Duodenal mucosa (tissue), 2 donors: ENCODE data around the gene ARHGAP18.

Experiments
- H3K27ac ChIP-seq: one replicate; pipeline ENCODE4 v1.7.0; 2013; ENCODE audit warnings: low read depth, low read length
- H3K27me3 ChIP-seq, 2 donors: one replicate each; pipeline ENCODE4 v1.7.0; 2013; ENCODE audit warnings: low read length in 2 of 2, control low read depth in 1 of 2; ENCODE audit not compliant: insufficient read depth in 2 of 2, control insufficient read depth in 1 of 2
- H3K36me3 ChIP-seq, 2 donors: one replicate each; pipeline ENCODE4 v1.7.0; 2013; ENCODE audit warnings: low read length in 2 of 2, control low read depth in 1 of 2; ENCODE audit not compliant: insufficient read depth in 2 of 2, control insufficient read depth in 1 of 2
- H3K4me1 ChIP-seq, 2 donors: one replicate each; pipeline ENCODE4 v1.7.0; 2013; ENCODE audit warnings: low read length in 2 of 2, control low read depth in 1 of 2; ENCODE audit not compliant: insufficient read depth in 2 of 2, control insufficient read depth in 1 of 2
- H3K4me3 ChIP-seq, 2 donors: one replicate each; pipeline ENCODE4 v1.7.0; 2013; ENCODE audit warnings: low read length in 2 of 2, low read depth in 1 of 2
- H3K9ac ChIP-seq, 2 donors: one replicate each; pipeline ENCODE4 v1.7.0; 2013; ENCODE audit warnings: low read length in 2 of 2, low read depth in 1 of 2
- H3K9me3 ChIP-seq, 2 donors: one replicate each; pipeline ENCODE4 v1.7.0; 2013; ENCODE audit warnings: low read length in 2 of 2, control low read depth in 1 of 2; ENCODE audit not compliant: control insufficient read depth in 1 of 2

ARHGAP18 gene

DNA sequence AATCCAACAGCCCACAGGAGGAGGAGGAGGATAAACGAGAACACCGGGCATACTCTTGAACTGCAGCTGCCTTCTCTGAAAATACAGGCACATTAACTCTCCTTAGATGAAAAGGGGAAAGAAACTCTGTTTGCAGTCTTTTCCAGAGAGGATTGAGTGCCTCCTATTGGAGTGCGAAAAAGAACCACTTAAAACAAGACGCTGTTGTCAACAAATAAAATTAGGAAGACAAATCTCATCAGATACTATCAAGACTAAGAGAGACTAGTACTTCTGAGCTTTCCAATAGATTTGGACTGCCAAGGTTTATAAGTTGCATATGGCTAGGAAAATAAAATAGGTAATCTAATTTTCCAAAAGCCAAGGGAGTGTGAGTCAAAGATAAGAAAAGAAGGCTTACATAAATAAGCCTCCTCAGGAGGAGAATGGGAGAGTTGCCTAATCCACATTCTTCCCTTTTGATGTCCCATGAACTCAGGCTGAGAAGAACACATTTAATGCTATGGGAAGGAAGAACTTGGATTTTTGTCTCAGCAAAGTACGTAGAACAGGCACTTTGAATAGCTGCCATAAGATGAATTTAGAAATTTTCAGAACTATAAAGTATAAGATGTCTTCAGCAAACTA lies 154.7 kb downstream of the ARHGAP18 start:
- Histone ChIP-seq H3K4me3 (no peak overlapping the region), H3K4me1 (no peaks in the 10 kb centered on the region), H3K9me3 (no peaks in the 10 kb centered on the region), H3K9ac (no peak overlapping the region), H3K27ac (no peak overlapping the region), H3K27me3 (no peaks in the 10 kb centered on the region), H3K36me3 (no peaks in the 10 kb centered on the region)

DNA sequence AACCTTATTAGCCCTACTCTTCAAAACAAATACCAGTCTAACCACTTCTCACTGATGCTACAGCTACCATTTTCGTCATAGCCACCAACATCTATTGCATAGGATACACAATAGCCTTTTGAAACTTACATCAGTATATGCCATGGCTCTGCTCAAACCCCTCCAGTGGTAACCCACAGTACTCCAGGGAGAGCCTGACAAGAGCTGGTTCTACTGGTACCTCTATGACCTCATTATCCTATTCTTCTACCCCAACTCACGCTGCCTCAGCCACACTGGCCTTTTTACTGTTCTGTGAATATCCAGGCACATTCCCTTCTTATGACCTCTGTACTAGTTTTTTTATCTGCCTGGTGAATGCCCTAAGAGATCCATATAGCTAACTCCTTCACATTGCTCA lies 157.6 kb downstream of the ARHGAP18 start:
- no peaks in the 10 kb centered on the region for H3K4me1 ChIP-seq
- no peak overlapping the region for H3K4me3 ChIP-seq
- H3K27me3 ChIP-seq: no peaks in the 10 kb centered on the region
- H3K9me3 ChIP-seq: no peaks in the 10 kb centered on the region
- no peak overlapping the region for H3K27ac ChIP-seq
- H3K36me3 ChIP-seq: no peaks in the 10 kb centered on the region
- H3K9ac ChIP-seq: no peak overlapping the region

DNA sequence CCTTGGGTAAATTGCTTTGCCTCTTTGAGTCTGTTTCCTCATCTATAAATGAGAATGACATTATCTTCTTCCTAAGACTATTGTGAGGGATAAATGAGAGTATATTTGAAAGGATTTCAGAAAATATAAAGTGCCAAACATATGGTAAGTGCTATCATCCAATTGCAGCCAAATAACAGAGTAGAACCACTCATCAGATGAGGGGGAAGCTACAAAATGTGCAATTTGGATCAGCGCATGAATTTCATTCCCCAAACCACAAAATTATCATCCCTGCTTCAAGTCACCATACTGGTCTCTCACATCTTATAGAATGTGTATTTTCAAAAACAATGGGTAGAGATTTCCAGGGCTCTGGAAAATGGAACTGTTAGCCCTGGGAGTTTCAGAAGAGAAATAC lies 158.5 kb downstream of the ARHGAP18 start:
- H3K9ac ChIP-seq: no peak overlapping the region
- H3K27ac ChIP-seq: no peak overlapping the region
- H3K4me1 ChIP-seq: no peaks in the 10 kb centered on the region
- no peak overlapping the region for H3K4me3 ChIP-seq
- no peaks in the 10 kb centered on the region for H3K36me3 ChIP-seq
- H3K27me3 ChIP-seq: no peaks in the 10 kb centered on the region
- no peaks in the 10 kb centered on the region for H3K9me3 ChIP-seq

DNA sequence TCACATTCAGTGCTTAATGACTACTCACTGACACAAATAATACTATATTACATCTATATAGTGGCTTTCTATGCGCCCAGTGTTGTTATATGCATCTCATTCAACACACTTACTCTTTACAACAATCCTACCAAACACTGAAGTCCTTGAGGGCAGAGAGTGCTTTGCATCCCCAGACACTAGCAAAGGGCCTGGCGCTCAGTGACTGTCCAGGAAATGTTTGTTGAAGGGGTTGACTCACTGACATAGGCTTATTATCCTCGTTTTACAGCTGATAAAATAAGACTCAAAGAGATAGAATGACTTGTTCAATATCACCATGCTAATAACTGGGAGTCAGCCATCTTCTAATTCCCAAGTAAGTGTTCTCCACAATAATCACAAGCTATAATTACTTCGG lies 163.3 kb downstream of the ARHGAP18 start:
- H3K4me1 ChIP-seq: no peaks in the 10 kb centered on the region
- H3K9ac ChIP-seq: no peak overlapping the region
- no peaks in the 10 kb centered on the region for H3K27me3 ChIP-seq
- H3K9me3 ChIP-seq: no peaks in the 10 kb centered on the region
- no peaks in the 10 kb centered on the region for H3K36me3 ChIP-seq
- H3K4me3 ChIP-seq: no peak overlapping the region
- H3K27ac ChIP-seq: no peak overlapping the region

DNA sequence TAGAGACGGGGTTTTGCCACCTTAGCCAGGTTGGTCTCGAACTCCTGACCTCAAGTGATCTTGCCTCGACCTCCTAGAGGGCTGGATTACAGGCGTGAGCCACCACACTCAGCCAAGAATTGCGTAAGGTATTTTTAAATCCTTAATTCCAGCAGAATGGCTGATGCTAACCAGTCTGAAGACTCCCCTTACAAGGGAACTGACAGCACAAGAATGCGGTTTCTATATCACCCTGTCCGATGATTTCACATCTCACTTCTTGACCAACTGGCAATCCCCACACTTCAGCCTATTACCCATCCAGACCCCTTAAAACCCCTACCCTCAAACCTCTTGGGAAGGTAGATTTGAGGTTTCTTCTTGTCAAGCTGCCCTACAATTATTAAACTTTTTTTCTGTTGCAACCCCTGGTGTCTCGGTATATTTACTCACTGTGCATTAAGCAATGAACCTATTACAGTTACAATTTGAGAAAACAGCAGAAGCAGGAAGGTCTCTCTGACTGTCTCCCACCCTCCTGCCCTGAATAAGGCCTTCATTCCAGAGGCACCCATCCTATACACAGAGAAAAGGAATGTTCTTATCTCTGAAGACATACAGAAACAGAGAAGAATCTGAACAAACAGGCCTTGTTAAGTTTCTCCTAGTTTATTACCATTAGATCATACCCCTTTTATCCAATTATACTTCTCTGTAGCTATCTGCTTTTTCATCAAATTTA lies 164.9 kb downstream of the ARHGAP18 start:
- H3K9ac ChIP-seq: no peak overlapping the region
- no peaks in the 10 kb centered on the region for H3K9me3 ChIP-seq
- no peaks in the 10 kb centered on the region for H3K36me3 ChIP-seq
- H3K27me3 ChIP-seq: no peaks in the 10 kb centered on the region
- H3K4me3 ChIP-seq: no peak overlapping the region
- H3K27ac ChIP-seq: no peak overlapping the region
- H3K4me1 ChIP-seq: no peaks in the 10 kb centered on the region

DNA sequence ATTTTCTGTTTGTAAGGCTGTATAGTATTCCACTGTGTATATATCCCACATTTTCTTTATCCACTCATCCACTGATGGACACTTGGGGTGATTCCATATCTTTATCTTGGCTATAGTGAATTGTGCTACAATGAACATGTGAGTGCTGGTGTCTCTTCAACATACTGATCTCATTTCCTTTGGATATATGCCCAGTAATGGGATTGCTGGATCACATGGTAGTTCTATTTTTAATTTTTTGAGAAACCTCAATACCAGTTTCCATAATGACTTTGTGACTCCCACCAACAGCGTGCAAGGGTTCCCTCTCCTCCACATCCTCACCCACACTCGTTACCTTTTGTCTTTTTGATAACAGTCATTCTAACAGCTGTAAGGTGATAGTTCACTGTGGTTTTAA lies 166.0 kb downstream of the ARHGAP18 start:
- no peaks in the 10 kb centered on the region for H3K4me1 ChIP-seq
- H3K27ac ChIP-seq: no peak overlapping the region
- no peak overlapping the region for H3K9ac ChIP-seq
- no peaks in the 10 kb centered on the region for H3K36me3 ChIP-seq
- H3K9me3 ChIP-seq: no peaks in the 10 kb centered on the region
- H3K27me3 ChIP-seq: no peaks in the 10 kb centered on the region
- no peak overlapping the region for H3K4me3 ChIP-seq

DNA sequence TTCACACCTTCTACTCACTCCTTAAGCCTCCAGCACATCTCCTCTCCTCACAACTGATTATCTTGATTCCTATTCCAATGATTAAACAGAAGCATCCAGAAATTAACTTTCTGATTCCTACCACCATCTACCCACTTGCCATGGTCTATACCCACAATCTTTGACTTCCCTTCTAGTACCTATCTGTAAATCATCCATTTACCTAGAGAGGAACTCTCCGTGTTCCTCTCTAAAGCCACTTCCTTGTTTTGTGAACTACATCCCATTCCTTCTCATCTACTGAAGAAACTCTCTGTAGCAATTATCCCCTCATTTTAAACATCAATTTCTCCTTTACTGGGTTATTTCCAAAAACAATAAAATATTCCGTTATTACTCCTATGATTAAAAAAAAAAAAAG lies 167.3 kb downstream of the ARHGAP18 start:
- no peaks in the 10 kb centered on the region for H3K36me3 ChIP-seq
- no peak overlapping the region for H3K9ac ChIP-seq
- H3K27ac ChIP-seq: no peak overlapping the region

DNA sequence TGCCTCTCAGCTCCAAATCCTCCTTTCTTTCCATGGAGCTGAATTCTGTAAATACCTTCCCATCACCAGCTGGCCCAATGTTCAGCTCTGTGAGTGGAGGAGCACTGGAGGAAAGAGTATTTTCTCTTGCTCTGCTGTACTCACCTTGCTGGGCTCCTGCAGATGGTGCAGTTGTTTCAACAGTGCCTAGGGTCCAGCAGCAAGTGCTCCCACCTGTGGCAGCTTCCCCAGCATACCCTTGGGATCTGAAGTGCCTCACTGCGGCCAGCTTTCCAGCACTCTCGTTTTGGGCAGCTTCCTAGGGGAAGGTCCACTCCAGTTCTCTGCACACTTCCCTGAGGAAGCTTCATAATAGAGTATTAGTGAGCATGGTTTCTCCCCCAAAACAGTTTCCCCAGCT lies 170.9 kb downstream of the ARHGAP18 start:
- H3K27me3 ChIP-seq: no peaks in the 10 kb centered on the region
- no peaks in the 10 kb centered on the region for H3K4me1 ChIP-seq
- H3K9me3 ChIP-seq: no peaks in the 10 kb centered on the region
- H3K27ac ChIP-seq: no peak overlapping the region
- no peaks in the 10 kb centered on the region for H3K36me3 ChIP-seq
- no peak overlapping the region for H3K4me3 ChIP-seq
- H3K9ac ChIP-seq: no peak overlapping the region

More for the DNA sequence above, 167.3 kb downstream of the ARHGAP18 start:
- Histone ChIP-seq H3K4me3 (no peak overlapping the region), H3K27me3 (no peaks in the 10 kb centered on the region), H3K4me1 (no peaks in the 10 kb centered on the region), H3K9me3 (no peaks in the 10 kb centered on the region)

DNA sequence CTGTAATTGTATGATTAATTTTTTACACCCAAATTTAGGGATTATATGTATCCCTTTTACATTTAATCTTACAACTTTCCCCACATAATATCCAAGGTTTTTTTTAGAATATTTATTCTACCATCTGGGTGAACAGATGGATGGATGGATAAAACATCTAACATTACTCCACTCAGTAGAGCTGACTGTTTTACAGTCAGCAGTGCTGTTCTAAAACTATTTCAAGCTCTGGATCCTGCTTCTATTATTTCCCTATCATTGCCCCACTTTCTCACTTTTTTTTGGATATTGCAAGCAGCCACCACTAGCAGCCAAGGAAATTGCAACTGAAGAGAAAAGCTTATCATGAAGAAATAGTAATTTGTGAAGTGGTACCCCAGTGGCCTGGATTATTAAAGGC lies 173.7 kb downstream of the ARHGAP18 start:
- Histone ChIP-seq H3K4me1 (no peaks in the 10 kb centered on the region), H3K9ac (no peak overlapping the region), H3K27me3 (no peaks in the 10 kb centered on the region), H3K9me3 (no peaks in the 10 kb centered on the region), H3K27ac (no peak overlapping the region), H3K36me3 (no peaks in the 10 kb centered on the region), H3K4me3 (no peak overlapping the region)

DNA sequence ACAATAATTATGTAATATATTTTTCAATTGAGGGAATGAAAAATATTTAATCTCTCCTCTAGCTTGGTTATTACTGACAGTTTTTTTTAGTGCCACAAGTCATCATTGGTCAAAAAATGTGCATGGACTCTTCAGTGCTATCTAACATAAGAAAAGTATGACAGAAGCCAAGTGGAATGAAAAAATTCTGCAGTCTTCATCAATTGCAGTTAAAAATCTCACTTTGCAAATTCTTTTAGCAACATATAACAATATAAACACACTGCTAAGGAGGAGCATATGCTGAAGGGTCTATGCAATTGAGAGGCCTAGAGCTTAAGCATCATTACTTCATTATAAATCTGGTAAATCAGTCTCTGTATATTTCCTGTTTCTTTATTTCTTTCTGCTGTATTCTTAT lies 175.1 kb downstream of the ARHGAP18 start:
- Histone ChIP-seq H3K4me1 (no peaks in the 10 kb centered on the region), H3K9me3 (no peaks in the 10 kb centered on the region)

More for the DNA sequence above, 175.1 kb downstream of the ARHGAP18 start:
- no peaks in the 10 kb centered on the region for H3K36me3 ChIP-seq
- no peak overlapping the region for H3K4me3 ChIP-seq
- no peaks in the 10 kb centered on the region for H3K27me3 ChIP-seq
- no peak overlapping the region for H3K27ac ChIP-seq
- H3K9ac ChIP-seq: no peak overlapping the region
